Measurements from ENCODE around the gene GNAT3.

Gene GNAT3

GRCh38 chr7:80499350-80499953 lies 12.4 kb downstream of the GNAT3 start:
- no peak for DNase-seq

- no peak for DNase-seq
Measured at GRCh38 chr7:80498481-80499349, 13.1 kb downstream of the GNAT3 start.

GRCh38 chr7:80496586-80496985 lies 15.3 kb downstream of the GNAT3 start:
- DNase-seq, result no peak

- no peak for DNase-seq
Measured at GRCh38 chr7:80493121-80493849, 18.6 kb downstream of the GNAT3 start.

- no peak for DNase-seq
Measured at GRCh38 chr7:80491462-80491861, 20.4 kb downstream of the GNAT3 start.

GRCh38 chr7:80488851-80489370 lies 23.0 kb downstream of the GNAT3 start:
- DNase-seq, result no peak

- DNase-seq, result no peak
Measured at GRCh38 chr7:80488406-80488805, 23.5 kb downstream of the GNAT3 start.

- DNase-seq, result no peak
Measured at GRCh38 chr7:80485721-80486120, 26.1 kb downstream of the GNAT3 start.

- DNase-seq, result no peak
Measured at GRCh38 chr7:80482950-80483349, 28.9 kb downstream of the GNAT3 start.

- DNase-seq, result no peak
Measured at GRCh38 chr7:80481196-80481884, 30.5 kb downstream of the GNAT3 start.

- no peak for DNase-seq
Measured at GRCh38 chr7:80480566-80480965, 31.3 kb downstream of the GNAT3 start.

- no peak for DNase-seq
Measured at GRCh38 chr7:80478683-80479082, 33.2 kb downstream of the GNAT3 start.

- DNase-seq, result no peak
Measured at GRCh38 chr7:80476035-80476434, 35.8 kb downstream of the GNAT3 start.

GRCh38 chr7:80475383-80475782 lies 36.5 kb downstream of the GNAT3 start:
- DNase-seq, result no peak

GRCh38 chr7:80473751-80474150 lies 38.1 kb downstream of the GNAT3 start:
- no peak for DNase-seq

- no peak for DNase-seq
Measured at GRCh38 chr7:80472491-80473200, 39.2 kb downstream of the GNAT3 start.

- DNase-seq, result no peak
Measured at GRCh38 chr7:80468931-80469714, 42.7 kb downstream of the GNAT3 start.

- DNase-seq, result no peak
Measured at GRCh38 chr7:80467069-80467468, 44.8 kb downstream of the GNAT3 start.

- no peak for DNase-seq
Measured at GRCh38 chr7:80466636-80467035, 45.2 kb downstream of the GNAT3 start.

- no peak for DNase-seq
Measured at GRCh38 chr7:80464211-80464610, 47.7 kb downstream of the GNAT3 start.

- no peak for DNase-seq
Measured at GRCh38 chr7:80463272-80463920, 48.5 kb downstream of the GNAT3 start.
